HUES64 (cell line): ENCODE results near the gene U2AF2. TPM values are rescaled to one million over a fixed set of nuclear protein-coding genes. Genes with fewer than 3 reads are reported as not detected.

Source experiments
- H3K27ac ChIP-seq: 2 replicates; pipeline ENCODE4 v1.7.0; 2013; ENCODE audit warnings: low read depth, low read length, inconsistent platforms
- H3K27me3 ChIP-seq: 2 replicates; pipeline ENCODE4 v1.6.1; 2013; ENCODE audit warnings: mild to moderate bottlenecking, low read length; ENCODE audit not compliant: insufficient read depth
- H3K36me3 ChIP-seq: 2 replicates; pipeline ENCODE4 v1.6.1; 2013; ENCODE audit warnings: mild to moderate bottlenecking, low read length; ENCODE audit not compliant: insufficient read depth
- H3K4me1 ChIP-seq: 2 replicates; pipeline ENCODE4 v1.6.1; 2013; ENCODE audit warnings: mild to moderate bottlenecking, low read length, moderate library complexity; ENCODE audit not compliant: insufficient read depth
- H3K4me3 ChIP-seq: 2 replicates; pipeline ENCODE4 v1.5.1; 2013; ENCODE audit warnings: mild to moderate bottlenecking, low read length, moderate library complexity
- H3K9ac ChIP-seq: 2 replicates; pipeline ENCODE4 v1.6.1; 2013; ENCODE audit warnings: mild to moderate bottlenecking, low read depth, low read length
- H3K9me3 ChIP-seq: 2 replicates; pipeline ENCODE4 v1.6.1; 2013; ENCODE audit warnings: low read depth, low read length; ENCODE audit not compliant: insufficient read depth
- WGBS: fragments of 150-250, 120-280 bp; methylation state at CpG from one replicate; pipeline ENCODE4 v1.1.7; 2013; ENCODE audit warnings: missing lambda C conversion rate; 5-methylcytosine and 5-hydroxymethylcytosine counted together
- polyA plus RNA-seq, 2 experiments: library from polyadenylated mRNA; stranded (reverse); fragments of 50-300 nt; gene quantifications; one replicate each; pipeline ENCODE4 v1.2.3, GENCODE V29; 2013

U2AF2 gene
- polyA plus RNA-seq (2013, experiment 1 of 2), result 201 TPM
- 158 TPM for polyA plus RNA-seq (2013, experiment 2 of 2)

DNA sequence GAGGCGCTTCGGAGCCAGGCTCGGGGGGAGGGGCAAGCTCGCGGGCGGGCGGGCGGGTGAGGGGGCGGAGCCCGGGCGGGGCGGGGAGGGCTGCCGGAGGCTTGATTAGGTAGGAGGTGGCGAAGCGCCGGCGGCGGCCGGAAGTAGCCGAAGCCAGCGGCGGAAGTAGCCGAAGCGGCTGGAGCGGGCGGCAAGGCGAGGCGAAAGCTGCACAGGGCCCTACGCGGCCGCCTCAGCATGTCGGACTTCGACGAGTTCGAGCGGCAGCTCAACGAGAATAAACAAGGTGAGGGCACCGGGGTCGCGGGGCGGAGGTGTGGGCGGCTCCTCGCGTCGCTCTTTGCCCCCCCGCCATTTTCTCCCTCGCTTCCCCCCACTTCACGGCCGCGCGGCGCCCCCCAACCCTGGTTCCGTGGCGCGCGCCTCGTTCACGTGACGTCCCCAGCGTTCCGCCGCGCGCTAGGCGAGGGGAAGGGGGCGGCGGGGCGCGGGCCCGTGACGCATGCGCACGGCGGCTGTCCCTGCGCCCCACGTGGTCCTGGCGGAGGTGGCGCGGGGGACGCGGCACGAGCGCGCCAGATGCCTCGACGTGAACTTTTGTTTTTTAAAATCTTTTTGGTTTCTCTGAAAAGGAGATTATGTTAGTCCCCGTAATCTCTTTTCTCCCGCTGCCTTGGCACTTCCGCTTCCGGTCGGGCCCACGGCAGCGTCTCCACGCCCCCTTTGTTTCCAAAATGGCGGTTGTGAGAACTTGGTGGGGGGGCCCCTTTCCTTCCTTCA is at the start of gene U2AF2:
Gene U2AF2, plus strand, starts transcription at position 168 of the 780 bp plus-strand sequence. Its CDS starts 70 bp downstream, at position 238.
- Histone ChIP-seq H3K4me1 (peaks cover 23% of the 10 kb centered on the region; the same call in 1 of the 2 replicates), H3K9ac (peak within 1 kb of the TSS; percentile 100), H3K27ac (peak within 1 kb of the TSS; percentile 100)

DNA sequence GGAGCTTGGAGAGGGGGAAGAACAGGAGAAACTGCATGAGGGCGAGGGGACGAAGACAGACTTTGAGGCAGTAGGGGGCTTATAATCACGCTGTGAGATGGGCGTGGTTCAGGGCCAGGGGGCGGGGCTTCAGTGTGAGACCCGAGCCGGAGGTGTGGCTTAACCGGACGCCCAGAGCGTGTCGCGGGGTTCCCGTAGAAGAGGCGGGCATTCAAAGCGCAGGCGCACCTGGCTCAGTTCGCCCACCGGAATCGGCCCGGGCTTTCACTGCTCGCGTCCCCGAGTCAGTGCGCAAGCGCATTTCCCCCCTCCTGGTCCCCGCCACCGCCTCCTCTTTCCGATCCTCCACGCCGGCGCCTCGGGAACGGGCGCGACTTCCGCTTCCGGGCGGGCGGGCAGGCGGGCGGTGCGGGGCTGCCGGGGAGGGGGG is 49.6 kb upstream of the U2AF2 start:
- peaks cover 20% of the 10 kb centered on the region for H3K36me3 ChIP-seq
- H3K4me3 ChIP-seq, result peak overlapping the region; percentile 81
- peaks cover 8% of the 10 kb centered on the region; the same call in 1 of the 2 replicates for H3K4me1 ChIP-seq
- peak overlapping the region; percentile 48 for H3K9ac ChIP-seq
- H3K27ac ChIP-seq, result peak overlapping the region; percentile 98; the same call in 1 of the 2 replicates
- H3K27me3 ChIP-seq, result no peaks in the 10 kb centered on the region
- WGBS, result under 1% methylated on average over 43 of the region's 43 CpGs
- H3K9me3 ChIP-seq, result no peaks in the 10 kb centered on the region

More for the DNA sequence above, at the start of gene U2AF2:
- Histone ChIP-seq H3K4me3 (peak within 1 kb of the TSS; percentile 78), H3K27me3 (no peaks in the 10 kb centered on the region), H3K9me3 (no peaks in the 10 kb centered on the region), H3K36me3 (peaks cover 19% of the 10 kb centered on the region)
- under 1% methylated on average over 86 of the region's 95 CpGs for WGBS

DNA sequence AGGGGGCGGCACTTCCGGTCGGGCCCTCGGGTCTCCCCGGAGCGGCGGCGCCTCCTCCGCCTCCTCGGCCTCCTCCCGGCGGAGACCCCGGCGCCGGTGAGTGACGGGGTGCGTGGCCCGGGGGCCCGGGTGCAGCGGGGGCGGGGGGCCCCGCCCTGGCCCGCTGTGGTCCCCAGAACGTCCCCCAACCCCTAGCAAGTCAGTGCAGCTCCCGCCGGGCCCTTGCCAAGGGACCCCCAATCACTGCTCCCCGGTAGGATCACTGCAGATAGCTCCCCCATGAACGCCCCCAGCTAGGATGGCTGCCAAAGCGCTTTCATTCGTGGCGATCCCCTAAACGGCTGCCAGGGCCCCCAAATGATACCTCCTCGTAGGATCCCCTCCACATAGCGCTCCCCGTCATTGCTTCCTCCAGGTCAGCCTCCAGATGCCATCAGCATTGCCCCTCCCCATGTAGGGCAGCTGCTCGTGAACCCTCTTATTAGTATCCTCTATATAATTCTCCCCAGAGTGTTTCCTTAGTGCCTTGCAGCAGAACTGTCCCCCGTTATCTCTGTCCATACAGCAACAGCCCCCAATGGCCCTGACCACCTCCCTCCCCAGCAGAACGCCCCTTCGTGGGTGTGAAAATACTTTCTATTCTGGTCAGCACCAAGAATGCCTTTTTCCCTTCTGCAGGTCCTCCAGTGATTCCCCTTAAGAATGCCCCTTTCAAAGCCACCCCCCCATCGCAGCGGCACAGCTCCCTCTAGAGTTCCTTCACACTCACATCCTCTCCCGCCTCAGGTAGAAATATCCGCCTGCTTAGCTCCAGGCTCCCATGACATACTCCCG is 49.0 kb upstream of the U2AF2 start, which contains the start of gene ZNF865:
Gene ZNF865, plus strand, starts transcription at position 11 of the 834 bp plus-strand sequence. CDS start 7,972 bp downstream, outside the sequence.
- under 1% methylated on average over 44 of the region's 44 CpGs for WGBS
- peak within 1 kb of the TSS; percentile 81 for H3K4me3 ChIP-seq
- peak within 1 kb of the TSS; percentile 98 for H3K27ac ChIP-seq
- peaks cover 20% of the 10 kb centered on the region for H3K36me3 ChIP-seq
- H3K27me3 ChIP-seq, result no peaks in the 10 kb centered on the region
- peak within 1 kb of the TSS; percentile 76 for H3K9ac ChIP-seq
- H3K4me1 ChIP-seq, result peaks cover 8% of the 10 kb centered on the region; the same call in 1 of the 2 replicates
- no peaks in the 10 kb centered on the region for H3K9me3 ChIP-seq

DNA sequence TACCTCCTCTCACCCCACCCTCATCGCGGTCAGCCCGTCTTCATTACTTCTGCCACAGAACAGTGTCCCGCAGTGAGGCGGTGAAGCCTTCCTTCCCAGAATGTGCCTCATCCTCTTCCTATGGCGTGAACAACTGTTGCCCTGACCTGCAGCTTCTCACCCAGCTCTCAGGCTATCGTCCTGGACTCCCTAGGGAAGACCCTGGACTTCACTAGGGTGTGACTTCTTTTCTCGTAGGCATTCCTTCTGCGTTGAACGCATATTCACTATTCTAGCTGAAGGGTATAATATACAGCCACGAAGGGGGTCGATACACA is 48.4 kb upstream of the U2AF2 start:
- Histone ChIP-seq H3K9me3 (no peaks in the 10 kb centered on the region), H3K27me3 (no peaks in the 10 kb centered on the region), H3K27ac (peak overlapping the region; percentile 34; the same call in 1 of the 2 replicates), H3K4me1 (peaks cover 6% of the 10 kb centered on the region; the same call in 1 of the 2 replicates), H3K9ac (peak overlapping the region; percentile 56; the same call in 1 of the 2 replicates), H3K36me3 (peaks cover 20% of the 10 kb centered on the region), H3K4me3 (peak overlapping the region; percentile 81)
- 35% methylated on average over 12 of the region's 12 CpGs for WGBS

DNA sequence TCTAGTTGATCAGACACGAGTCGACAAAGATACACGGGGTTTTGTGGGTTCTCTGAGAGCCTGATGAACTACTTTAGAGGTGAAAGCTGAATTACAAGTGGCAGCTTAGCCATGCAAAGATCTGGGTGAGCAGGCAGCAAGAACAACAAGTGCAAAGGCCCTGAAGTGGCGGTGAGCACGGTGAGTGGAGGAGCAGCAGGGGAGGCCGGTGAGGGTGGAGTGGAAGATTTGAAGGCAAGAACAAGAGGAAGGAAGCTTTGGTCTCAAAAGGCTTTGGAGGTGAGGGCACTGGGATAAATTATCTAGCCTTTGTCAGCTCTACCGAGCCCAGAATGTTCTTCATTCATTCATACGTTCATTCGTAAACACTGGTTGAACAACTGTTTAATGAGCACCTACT is 48.0 kb upstream of the U2AF2 start:
- Histone ChIP-seq H3K4me3 (peak overlapping the region; percentile 81), H3K27ac (peak overlapping the region; percentile 34; the same call in 1 of the 2 replicates), H3K4me1 (peaks cover 6% of the 10 kb centered on the region; the same call in 1 of the 2 replicates), H3K36me3 (peaks cover 20% of the 10 kb centered on the region), H3K9me3 (no peaks in the 10 kb centered on the region), H3K9ac (peak overlapping the region; percentile 56; the same call in 1 of the 2 replicates), H3K27me3 (no peaks in the 10 kb centered on the region)
- WGBS, result 92% methylated on average over 9 of the region's 9 CpGs

DNA sequence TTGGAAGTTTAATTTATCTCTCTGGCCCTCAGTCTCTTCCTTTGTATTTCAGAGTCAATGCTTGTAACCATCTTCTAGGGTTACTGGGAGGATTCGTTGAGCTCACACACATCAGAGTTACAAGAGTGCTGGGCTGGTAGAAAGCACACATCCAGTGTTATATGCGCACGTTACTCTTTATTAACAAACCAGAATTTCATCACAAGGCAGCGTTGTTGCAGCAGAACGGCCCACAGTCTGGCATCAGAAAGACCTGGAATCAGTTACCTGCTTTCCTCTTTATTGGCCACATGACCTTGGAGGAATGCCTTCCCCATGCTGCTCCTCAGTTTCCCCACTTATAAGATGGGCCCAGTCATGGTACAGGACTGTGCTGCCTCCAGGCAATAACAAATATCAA is 45.5 kb upstream of the U2AF2 start:
- H3K4me1 ChIP-seq, result peaks cover 6% of the 10 kb centered on the region; the same call in 1 of the 2 replicates
- H3K27ac ChIP-seq, result no peak overlapping the region
- H3K36me3 ChIP-seq, result peaks cover 20% of the 10 kb centered on the region
- H3K9me3 ChIP-seq, result no peaks in the 10 kb centered on the region
- 97% methylated on average over 5 of the region's 5 CpGs for WGBS
- no peak overlapping the region for H3K4me3 ChIP-seq
- no peak overlapping the region for H3K9ac ChIP-seq
- H3K27me3 ChIP-seq, result no peaks in the 10 kb centered on the region

DNA sequence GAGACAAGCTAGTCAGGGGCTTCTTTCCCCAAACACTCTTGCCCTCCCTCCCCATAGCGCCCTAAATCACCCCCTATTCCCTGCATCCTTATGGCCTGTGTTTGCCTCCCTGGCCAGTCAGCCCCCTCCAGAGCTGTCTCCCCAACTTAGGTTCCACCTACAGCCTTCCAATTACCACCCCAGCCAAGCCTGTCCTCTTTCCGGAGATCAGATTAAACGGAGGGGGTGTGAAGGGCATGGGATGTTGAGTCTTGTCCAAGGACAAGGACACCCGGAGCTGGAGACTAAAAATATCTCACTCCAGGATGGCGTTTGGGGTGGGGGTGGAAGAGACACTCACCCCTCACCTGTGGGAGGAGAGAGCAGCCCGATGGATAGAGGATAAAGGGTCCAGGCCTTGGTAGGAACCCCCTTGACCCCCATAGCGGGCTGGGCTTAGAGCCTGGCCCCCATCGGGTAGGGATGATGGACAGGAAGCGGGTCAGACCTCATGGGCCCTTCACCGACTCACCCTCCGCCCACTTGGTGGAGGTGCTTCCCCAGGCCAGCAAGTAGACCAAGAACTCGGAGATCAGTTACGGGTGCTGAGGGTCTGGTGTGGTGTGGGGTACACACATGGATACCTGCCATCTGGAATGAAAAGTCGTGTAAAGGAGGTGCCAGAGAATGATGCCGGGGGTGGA is 43.4 kb upstream of the U2AF2 start:
- WGBS, result 95% methylated on average over 14 of the region's 15 CpGs
- H3K27ac ChIP-seq, result no peak overlapping the region
- peaks cover 31% of the 10 kb centered on the region for H3K36me3 ChIP-seq
- H3K9ac ChIP-seq, result no peak overlapping the region
- H3K4me3 ChIP-seq, result no peak overlapping the region
- H3K9me3 ChIP-seq, result no peaks in the 10 kb centered on the region
- H3K27me3 ChIP-seq, result no peaks in the 10 kb centered on the region
- H3K4me1 ChIP-seq, result peaks cover 5% of the 10 kb centered on the region; the same call in 1 of the 2 replicates

DNA sequence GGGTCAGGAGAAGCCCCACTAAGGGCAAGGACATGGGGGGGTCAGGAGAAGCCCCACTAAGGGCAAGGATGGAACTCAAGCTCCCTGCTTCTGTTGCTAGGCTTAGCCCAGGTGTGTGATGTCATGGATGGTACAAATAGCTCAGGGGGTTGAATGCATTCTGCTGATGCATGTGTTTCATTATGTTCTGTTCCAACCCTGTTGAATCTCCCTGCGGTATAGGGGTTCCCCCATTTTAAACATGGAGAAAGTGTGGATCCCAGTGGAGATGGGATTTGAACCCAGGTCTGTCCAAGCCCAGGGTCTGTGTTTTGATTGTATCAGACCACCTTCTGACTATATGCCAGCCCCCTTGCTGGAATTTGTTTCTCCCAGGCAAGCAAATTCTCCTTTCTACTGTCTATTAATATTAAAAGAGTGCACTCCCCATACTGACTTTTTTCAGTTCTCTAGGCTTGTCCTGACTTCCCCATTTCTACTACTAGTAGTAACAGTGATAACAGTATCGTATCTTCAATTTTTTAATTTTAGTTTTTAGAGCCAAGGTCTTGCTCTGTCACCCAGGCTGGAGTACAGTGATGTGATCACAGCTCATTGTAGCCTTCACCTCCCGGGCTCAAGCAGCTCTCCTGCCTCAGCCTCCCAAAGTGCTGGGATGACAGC is 42.7 kb upstream of the U2AF2 start:
- H3K27me3 ChIP-seq, result no peaks in the 10 kb centered on the region
- no peak overlapping the region for H3K9ac ChIP-seq
- 97% methylated on average over 3 of the region's 3 CpGs for WGBS
- H3K27ac ChIP-seq, result no peak overlapping the region
- peaks cover 32% of the 10 kb centered on the region for H3K36me3 ChIP-seq
- H3K9me3 ChIP-seq, result no peaks in the 10 kb centered on the region
- no peaks in the 10 kb centered on the region for H3K4me1 ChIP-seq
- no peak overlapping the region for H3K4me3 ChIP-seq

DNA sequence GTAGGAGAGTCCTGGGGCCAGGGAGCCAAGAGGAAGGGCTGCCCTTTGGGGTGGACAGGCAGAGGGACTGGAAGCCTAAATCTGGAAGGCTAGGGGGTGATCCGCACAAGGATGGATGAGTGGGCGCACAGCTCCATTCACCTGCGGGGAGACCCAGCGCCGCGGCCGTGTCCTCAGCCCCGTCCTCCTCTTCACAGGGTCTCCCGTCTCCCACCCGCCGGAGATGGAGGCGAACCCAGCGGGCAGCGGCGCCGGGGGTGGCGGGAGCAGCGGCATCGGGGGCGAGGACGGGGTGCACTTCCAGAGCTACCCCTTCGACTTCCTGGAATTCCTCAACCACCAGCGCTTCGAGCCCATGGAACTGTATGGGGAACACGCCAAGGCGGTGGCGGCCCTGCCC is 41.4 kb upstream of the U2AF2 start:
- H3K27ac ChIP-seq, result no peak overlapping the region
- WGBS, result 95% methylated on average over 27 of the region's 27 CpGs
- peaks cover 30% of the 10 kb centered on the region for H3K36me3 ChIP-seq

More for the DNA sequence above, 41.4 kb upstream of the U2AF2 start:
- H3K27me3 ChIP-seq, result no peaks in the 10 kb centered on the region
- no peak overlapping the region for H3K9ac ChIP-seq
- H3K9me3 ChIP-seq, result no peaks in the 10 kb centered on the region
- H3K4me3 ChIP-seq, result no peak overlapping the region
- H3K4me1 ChIP-seq, result no peaks in the 10 kb centered on the region
